C4-2B (cell line): ENCODE results near the gene CRELD1.

ENCODE experiments used
- H3K27ac ChIP-seq: fragments of 450-650 bp; 2 replicates; pipeline ENCODE4 v1.5.1; 2017
- CTCF ChIP-seq: fragments of 450-650 bp; conservative IDR thresholded peaks from 2 replicates; pipeline ENCODE4 v1.5.1; 2017; ENCODE audit warnings: mild to moderate bottlenecking
- ZFX ChIP-seq: fragments of 450-650 bp; IDR thresholded peaks from 2 replicates; pipeline ENCODE4 v1.6.1; 2017

Gene CRELD1

GRCh38 chr3:9933561-9934234, at the start of gene CRELD1:
Gene CRELD1 (plus strand): TSS chr3:9933834. CDS start chr3:9934439, 605 bp downstream.
- H3K27ac ChIP-seq = peak within 1 kb of the TSS; percentile 82
- no peak for TF ChIP-seq ZFX
- TF ChIP-seq CTCF = no peak

GRCh38 chr3:9884555-9885165, 49.0 kb upstream of the CRELD1 start:
- TF ChIP-seq CTCF = no peak
- TF ChIP-seq ZFX = no peak
- H3K27ac ChIP-seq = no peak overlapping the region

- H3K27ac ChIP-seq = no peak overlapping the region
- no peak for TF ChIP-seq CTCF
- no peak for TF ChIP-seq ZFX
Observed at GRCh38 chr3:9886328-9886727, 47.3 kb upstream of the CRELD1 start.

- TF ChIP-seq CTCF (no peak), ZFX (no peak)
- H3K27ac ChIP-seq = no peak overlapping the region
Observed at GRCh38 chr3:9887480-9887879, 46.2 kb upstream of the CRELD1 start.

GRCh38 chr3:9888540-9888939, 45.1 kb upstream of the CRELD1 start:
- TF ChIP-seq ZFX (no peak), CTCF (no peak)

GRCh38 chr3:9889405-9889804, 44.2 kb upstream of the CRELD1 start:
- TF ChIP-seq ZFX (no peak), CTCF (no peak)
- H3K27ac ChIP-seq = no peak overlapping the region

More at GRCh38 chr3:9888540-9888939, 45.1 kb upstream of the CRELD1 start:
- H3K27ac ChIP-seq = no peak overlapping the region

- peak within 1 kb of the TSS; percentile 95 for H3K27ac ChIP-seq
- peak; percentile 75 for TF ChIP-seq ZFX
- no peak for TF ChIP-seq CTCF
Observed at GRCh38 chr3:9890249-9891071, 43.2 kb upstream of the CRELD1 start, which contains the start of gene JAGN1. Gene JAGN1 (plus strand): TSS chr3:9890610. CDS start chr3:9890723, 113 bp downstream.
